Osteocyte (in vitro differentiated cells): ENCODE data around the gene RHCE. TPM values are rescaled to one million over a fixed set of nuclear protein-coding genes. Genes with fewer than 3 reads are reported as not detected.
A peak's percentile ranks its signal among the peaks of the same experiment; 100 is the strongest.

Source experiments
- DNase-seq: peaks from one replicate; pipeline ENCODE4 v3.0.0; 2021; ENCODE audit warnings: mixed read lengths; ENCODE audit not compliant: unreplicated experiment; ENCODE audit errors: extremely low spot score
- H3K27ac Mint-ChIP-seq: one replicate; pipeline ENCODE4 v1.8.0; 2021; ENCODE audit warnings: mild to moderate bottlenecking, mixed read lengths; ENCODE audit not compliant: unreplicated experiment
- H3K27me3 Mint-ChIP-seq: one replicate; pipeline ENCODE4 v1.8.0; 2021; ENCODE audit warnings: mixed read lengths; ENCODE audit not compliant: unreplicated experiment
- H3K36me3 Mint-ChIP-seq: one replicate; pipeline ENCODE4 v1.8.0; 2021; ENCODE audit warnings: mixed read lengths; ENCODE audit not compliant: unreplicated experiment
- H3K4me1 Mint-ChIP-seq: one replicate; pipeline ENCODE4 v1.8.0; 2021; ENCODE audit warnings: mixed read lengths; ENCODE audit not compliant: unreplicated experiment
- H3K4me3 Mint-ChIP-seq: one replicate; pipeline ENCODE4 v1.8.0; 2021; ENCODE audit warnings: mild to moderate bottlenecking, moderate library complexity, mixed read lengths; ENCODE audit not compliant: unreplicated experiment
- H3K9me3 Mint-ChIP-seq: one replicate; pipeline ENCODE4 v1.8.0; 2021; ENCODE audit warnings: mixed read lengths; ENCODE audit not compliant: unreplicated experiment
- CTCF ChIP-seq: fragments of 200-600 bp; sonication (generic); IDR thresholded peaks from 2 replicates; pipeline ENCODE4 v1.5.0; 2021; ENCODE audit warnings: antibody characterized with exemption, mild to moderate bottlenecking, moderate library complexity
- total RNA-seq: library from RNA; stranded (reverse); gene quantifications from 2 replicates; pipeline ENCODE4 v1.2.1, GENCODE V29; 2021

RHCE gene
- total RNA-seq, 1 donor from 2014 or later = 0.40 TPM

DNA sequence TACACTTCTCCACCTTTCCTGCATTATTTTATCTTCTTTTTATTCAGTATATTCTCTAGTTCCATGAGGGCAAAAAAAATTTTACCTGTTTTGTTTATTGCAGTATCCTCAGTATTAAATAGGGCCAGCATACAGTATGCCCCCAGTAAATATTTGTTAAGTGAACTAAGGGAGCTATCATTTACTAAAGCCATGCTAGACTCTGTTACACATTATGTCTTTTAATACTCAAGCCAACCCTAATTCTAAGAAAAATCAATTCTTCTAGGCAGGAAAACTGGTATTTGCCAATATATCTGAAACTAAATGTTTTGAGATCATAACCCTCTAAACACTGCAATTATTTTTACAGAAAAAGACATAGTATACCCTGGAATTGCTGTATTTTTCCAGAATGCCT is 64.2 kb downstream of the RHCE start:
- TF ChIP-seq CTCF = no peak
- peaks cover 51% of the 10 kb centered on the region for H3K36me3 Mint-ChIP-seq
- H3K27ac Mint-ChIP-seq = peak overlapping the region; percentile 7
- H3K4me1 Mint-ChIP-seq = peaks cover 13% of the 10 kb centered on the region
- H3K27me3 Mint-ChIP-seq = no peaks in the 10 kb centered on the region
- no peaks in the 10 kb centered on the region for H3K9me3 Mint-ChIP-seq
- no peak for DNase-seq
- no peak overlapping the region for H3K4me3 Mint-ChIP-seq

- H3K9me3 Mint-ChIP-seq = no peaks in the 10 kb centered on the region
- H3K27me3 Mint-ChIP-seq = no peaks in the 10 kb centered on the region
- no peak overlapping the region for H3K4me3 Mint-ChIP-seq
- H3K36me3 Mint-ChIP-seq = peaks cover 46% of the 10 kb centered on the region
- peaks cover 8% of the 10 kb centered on the region for H3K4me1 Mint-ChIP-seq
- DNase-seq = no peak
- no peak for TF ChIP-seq CTCF
- no peak overlapping the region for H3K27ac Mint-ChIP-seq
These were observed 64.7 kb downstream of the RHCE start for GRCh38 chr1:25355841-25356395.

DNA sequence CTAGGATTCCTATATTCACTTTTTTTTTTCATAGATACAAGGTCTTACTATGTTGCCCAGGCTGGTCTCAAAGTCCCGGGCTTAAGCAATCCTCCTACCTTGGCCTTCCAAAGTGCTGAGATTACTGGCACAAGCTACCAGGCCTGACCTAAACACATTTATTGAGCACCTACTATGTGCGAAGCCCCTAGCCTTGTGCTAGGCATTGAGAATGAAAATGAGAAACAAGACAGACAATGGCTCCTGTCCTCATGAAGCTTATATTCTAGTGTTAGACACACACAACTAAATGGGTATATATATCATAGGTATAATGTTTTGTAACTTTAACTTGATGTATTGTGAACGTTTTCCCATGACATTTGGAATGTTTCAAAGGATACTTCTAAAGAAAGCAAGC is 71.0 kb downstream of the RHCE start:
- Mint-ChIP-seq H3K4me1 (peaks cover 9% of the 10 kb centered on the region), H3K9me3 (no peaks in the 10 kb centered on the region), H3K4me3 (no peak overlapping the region), H3K36me3 (peaks cover 31% of the 10 kb centered on the region), H3K27ac (no peak overlapping the region), H3K27me3 (no peaks in the 10 kb centered on the region)
- TF ChIP-seq CTCF = no peak
- no peak for DNase-seq

DNA sequence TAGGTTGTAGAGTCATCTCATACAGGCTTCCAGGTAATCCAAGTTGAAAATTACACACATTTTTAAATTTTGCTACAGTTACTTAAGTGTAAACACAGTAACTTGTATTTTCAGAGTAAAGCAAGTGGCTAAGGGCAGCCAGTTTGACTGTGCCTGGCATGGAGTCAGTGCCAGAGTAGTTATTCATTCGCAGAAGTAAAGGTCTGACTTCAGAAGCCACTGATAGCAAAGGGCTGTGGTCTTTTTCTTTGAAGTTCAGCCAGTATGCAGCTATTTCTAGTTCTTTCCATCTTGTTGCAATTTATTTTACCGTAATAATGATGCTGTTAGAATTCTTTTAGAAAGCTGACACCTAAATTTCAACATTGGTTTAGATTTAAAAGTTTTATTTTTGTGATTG is 73.1 kb downstream of the RHCE start:
- H3K4me3 Mint-ChIP-seq = no peak overlapping the region
- no peak for TF ChIP-seq CTCF
- no peak overlapping the region for H3K27ac Mint-ChIP-seq
- no peaks in the 10 kb centered on the region for H3K9me3 Mint-ChIP-seq
- H3K27me3 Mint-ChIP-seq = no peaks in the 10 kb centered on the region
- peaks cover 31% of the 10 kb centered on the region for H3K36me3 Mint-ChIP-seq
- H3K4me1 Mint-ChIP-seq = peaks cover 24% of the 10 kb centered on the region
- no peak for DNase-seq

- Mint-ChIP-seq H3K36me3 (peaks cover 27% of the 10 kb centered on the region), H3K27ac (peak overlapping the region; percentile 76), H3K27me3 (no peaks in the 10 kb centered on the region), H3K4me3 (no peak overlapping the region), H3K9me3 (no peaks in the 10 kb centered on the region), H3K4me1 (peaks cover 53% of the 10 kb centered on the region)
- TF ChIP-seq CTCF = no peak
- DNase-seq = no peak
These were observed 76.8 kb downstream of the RHCE start for GRCh38 chr1:25343872-25344271.
